ENCODE measurements around the gene SPATA32. TPM values are rescaled to one million over a fixed set of nuclear protein-coding genes. Genes with fewer than 3 reads are reported as not detected.

The SPATA32 gene
- total RNA-seq, 2 experiments from 2014 or later = 0.20 to 0.27 TPM

DNA sequence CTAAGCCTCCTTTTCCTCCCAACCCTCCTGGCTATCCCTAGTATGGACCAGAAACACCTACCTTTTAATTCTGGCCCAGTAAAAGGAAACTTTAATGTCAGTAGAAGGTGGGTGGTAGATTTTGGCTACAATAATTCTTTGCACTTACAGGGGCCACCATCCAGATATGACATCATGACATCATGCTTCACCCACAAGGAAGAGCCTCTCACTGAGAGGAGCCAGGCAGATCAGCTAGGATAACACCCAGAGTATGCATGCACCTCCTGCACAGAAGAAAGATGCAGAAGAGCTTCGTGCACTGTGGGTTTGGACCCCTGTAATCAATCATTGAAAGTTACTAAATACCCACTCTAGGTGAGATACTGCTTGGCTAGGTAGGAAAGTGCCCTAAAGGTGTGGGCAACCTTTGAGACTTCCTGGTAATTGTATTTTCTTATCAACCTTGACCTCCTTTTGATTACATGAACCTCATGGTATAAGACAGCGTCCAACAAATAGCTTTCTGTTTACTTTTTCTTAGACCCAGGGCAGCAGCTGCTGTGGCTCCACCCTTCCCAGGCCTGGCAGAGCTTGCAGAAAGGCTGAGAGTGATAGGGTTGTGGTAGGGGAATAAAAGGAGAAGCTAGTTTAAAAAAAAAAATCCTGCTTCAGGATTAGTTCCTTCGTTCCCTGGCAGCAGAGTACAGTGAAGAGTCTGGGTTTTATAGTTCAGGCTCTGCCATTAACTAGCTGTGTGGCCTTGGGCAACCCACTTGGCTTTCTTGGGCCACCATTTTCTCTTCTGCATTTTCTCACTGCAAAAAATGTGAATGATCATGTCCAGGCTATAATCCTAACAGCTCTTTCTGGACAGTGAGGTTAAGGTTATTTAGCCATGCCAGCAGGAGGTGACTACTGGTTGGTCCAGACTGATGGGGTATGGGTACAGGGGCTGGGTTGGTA, 48.8 kb upstream of the SPATA32 start:
- TF ChIP-seq, protein P1, sequence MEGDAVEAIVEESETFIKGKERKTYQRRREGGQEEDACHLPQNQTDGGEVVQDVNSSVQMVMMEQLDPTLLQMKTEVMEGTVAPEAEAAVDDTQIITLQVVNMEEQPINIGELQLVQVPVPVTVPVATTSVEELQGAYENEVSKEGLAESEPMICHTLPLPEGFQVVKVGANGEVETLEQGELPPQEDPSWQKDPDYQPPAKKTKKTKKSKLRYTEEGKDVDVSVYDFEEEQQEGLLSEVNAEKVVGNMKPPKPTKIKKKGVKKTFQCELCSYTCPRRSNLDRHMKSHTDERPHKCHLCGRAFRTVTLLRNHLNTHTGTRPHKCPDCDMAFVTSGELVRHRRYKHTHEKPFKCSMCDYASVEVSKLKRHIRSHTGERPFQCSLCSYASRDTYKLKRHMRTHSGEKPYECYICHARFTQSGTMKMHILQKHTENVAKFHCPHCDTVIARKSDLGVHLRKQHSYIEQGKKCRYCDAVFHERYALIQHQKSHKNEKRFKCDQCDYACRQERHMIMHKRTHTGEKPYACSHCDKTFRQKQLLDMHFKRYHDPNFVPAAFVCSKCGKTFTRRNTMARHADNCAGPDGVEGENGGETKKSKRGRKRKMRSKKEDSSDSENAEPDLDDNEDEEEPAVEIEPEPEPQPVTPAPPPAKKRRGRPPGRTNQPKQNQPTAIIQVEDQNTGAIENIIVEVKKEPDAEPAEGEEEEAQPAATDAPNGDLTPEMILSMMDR (IDR thresholded peaks at IDR 0.05) = no peak
- Mint-ChIP-seq H3K4me1 (ENCODE audit: low read depth) (peaks cover 90% of the 10 kb centered on the region), H3K27me3 (no peaks in the 10 kb centered on the region), H3K4me3 (peak overlapping the region; percentile 85), H3K9me3 (no peaks in the 10 kb centered on the region), H3K36me3 (ENCODE audit: low read depth) (peaks cover 36% of the 10 kb centered on the region), H3K27ac (peak overlapping the region; percentile 82)
- no peaks in the 10 kb centered on the region for H3K27me3 ChIP-seq (ENCODE audit: control insufficient read depth in 1 of 2, insufficient read depth in 2 of 2, low read length in 2 of 2)
- intact Hi-C loops (cut with DNase I, micrococcal nuclease) = no loop called here
- POLR2A ChIA-PET = interaction anchor here (1.1 to 3.5 kb wide), 7 partner anchors 8 to 85 kb away, joined by 3 to 23 read pairs (median 15); no protein-coding TSS in a partner anchor
- H3K4me3 ChIP-seq (ENCODE audit: low read length) = no peak overlapping the region
- DNase-seq (no peak), ATAC-seq (ENCODE audit: poor library complexity) (no peak)
- peak overlapping the region; percentile 84 to 85 for H3K27ac ChIP-seq (ENCODE audit: low read depth in 1 of 2, low read length in 2 of 2)
- CTCF ChIA-PET = interaction anchor here (0.7 to 3.2 kb wide), 5 partner anchors 12 to 710 kb away, joined by 3 to 21 read pairs (median 5); partner anchors contain the start of gene ACBD4
- H3K9me3 ChIP-seq (ENCODE audit: control insufficient read depth in 1 of 2, insufficient read depth in 1 of 2, low read length in 2 of 2) = no peaks in the 10 kb centered on the region
- H3K36me3 ChIP-seq (ENCODE audit: insufficient read depth, low read length) = peaks cover 33% of the 10 kb centered on the region
- peaks cover 95% of the 10 kb centered on the region for H3K4me1 ChIP-seq (ENCODE audit: insufficient read depth, low read length)

DNA sequence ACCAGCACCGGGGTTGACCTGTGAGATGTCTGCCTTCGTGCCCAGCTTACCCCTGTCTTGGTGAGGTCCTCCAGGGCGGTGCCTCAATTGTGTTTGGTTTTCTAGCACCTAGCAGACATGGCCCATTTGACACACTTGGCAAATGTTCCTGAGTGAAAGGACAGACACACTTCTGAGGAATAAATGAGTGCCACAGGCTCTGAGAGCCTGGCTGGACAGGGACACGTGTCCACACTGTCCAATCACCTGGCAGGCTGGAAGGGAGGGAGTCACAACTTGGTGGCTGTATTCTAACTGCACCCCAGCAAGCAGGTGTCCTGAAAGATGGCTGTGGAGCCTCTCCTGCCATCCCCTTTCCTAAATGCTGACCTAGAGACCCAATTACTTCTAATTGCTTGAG, 47.5 kb upstream of the SPATA32 start:
- ChIA-PET POLR2A (interaction anchor here (4.6 kb wide), 1 partner anchor 7 kb away, joined by 32 read pairs; the partner anchor contains the start of gene MAP3K14), CTCF (interaction anchor here (1.3 kb wide), 1 partner anchor 8 kb away, joined by 4 read pairs; the partner anchor contains the start of gene MAP3K14)
- Histone ChIP-seq H3K36me3 (ENCODE audit: insufficient read depth, low read length) (peaks cover 35% of the 10 kb centered on the region), H3K27ac (ENCODE audit: low read depth in 1 of 2, low read length in 2 of 2) (no peak overlapping the region), H3K27me3 (ENCODE audit: control insufficient read depth in 1 of 2, insufficient read depth in 2 of 2, low read length in 2 of 2) (no peaks in the 10 kb centered on the region), H3K4me1 (ENCODE audit: insufficient read depth, low read length) (peaks cover 86% of the 10 kb centered on the region), H3K9me3 (ENCODE audit: control insufficient read depth in 1 of 2, insufficient read depth in 1 of 2, low read length in 2 of 2) (no peaks in the 10 kb centered on the region), H3K4me3 (ENCODE audit: low read length) (no peak overlapping the region)
- Mint-ChIP-seq H3K4me3 (no peak overlapping the region), H3K27me3 (no peaks in the 10 kb centered on the region), H3K27ac (peak overlapping the region; percentile 82), H3K9me3 (no peaks in the 10 kb centered on the region), H3K36me3 (ENCODE audit: low read depth) (peaks cover 40% of the 10 kb centered on the region), H3K4me1 (ENCODE audit: low read depth) (peaks cover 85% of the 10 kb centered on the region)
- intact Hi-C loops (cut with DNase I, micrococcal nuclease) = no loop called here
- DNase-seq = no peak
- TF ChIP-seq, protein P1 (IDR thresholded peaks at IDR 0.05) = no peak
- no peak for ATAC-seq (ENCODE audit: poor library complexity)

DNA sequence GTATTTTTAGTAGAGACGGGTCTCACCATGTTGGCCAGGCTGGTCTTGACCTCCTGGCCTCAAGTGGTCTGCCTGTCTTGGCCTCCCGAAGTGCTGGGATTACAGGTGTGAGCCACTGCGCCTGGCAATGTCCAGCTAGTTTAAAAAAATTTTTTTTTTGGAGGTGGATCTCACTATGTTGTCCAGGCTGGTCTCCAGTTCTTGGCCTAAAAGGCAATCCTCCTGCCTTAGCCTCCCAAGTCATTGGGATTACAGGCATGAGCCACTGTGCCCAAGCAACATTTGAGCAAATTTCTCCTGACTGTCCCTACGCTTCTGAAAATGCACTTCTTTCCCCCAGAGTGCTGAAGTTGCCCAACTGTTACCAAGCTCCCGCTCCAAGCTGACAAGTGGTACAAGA, 46.9 kb upstream of the SPATA32 start:
- TF ChIP-seq, protein P1 (IDR thresholded peaks at IDR 0.05) = no peak
- CTCF ChIA-PET = interaction anchor here (1.3 to 3.1 kb wide), 2 partner anchors 8 to 31 kb away, joined by 4 to 17 read pairs; partner anchors contain the start of gene MAP3K14
- intact Hi-C loops (cut with DNase I, micrococcal nuclease) = no loop called here
- DNase-seq = no peak
- no peak for ATAC-seq (ENCODE audit: poor library complexity)
- H3K9me3 Mint-ChIP-seq = no peaks in the 10 kb centered on the region
- Histone ChIP-seq H3K4me3 (ENCODE audit: low read length) (no peak overlapping the region), H3K36me3 (ENCODE audit: insufficient read depth, low read length) (peaks cover 35% of the 10 kb centered on the region), H3K27ac (ENCODE audit: low read depth in 1 of 2, low read length in 2 of 2) (no peak overlapping the region), H3K4me1 (ENCODE audit: insufficient read depth, low read length) (peaks cover 84% of the 10 kb centered on the region), H3K27me3 (ENCODE audit: control insufficient read depth in 1 of 2, insufficient read depth in 2 of 2, low read length in 2 of 2) (no peaks in the 10 kb centered on the region), H3K9me3 (ENCODE audit: control insufficient read depth in 1 of 2, insufficient read depth in 1 of 2, low read length in 2 of 2) (no peaks in the 10 kb centered on the region)
- POLR2A ChIA-PET = interaction anchor here (4.6 kb wide), 1 partner anchor 8 kb away, joined by 32 read pairs; the partner anchor contains the start of gene MAP3K14
- peak overlapping the region; percentile 82 for H3K27ac Mint-ChIP-seq
- H3K4me3 Mint-ChIP-seq = no peak overlapping the region
- H3K4me1 Mint-ChIP-seq (ENCODE audit: low read depth) = peaks cover 84% of the 10 kb centered on the region
- peaks cover 43% of the 10 kb centered on the region for H3K36me3 Mint-ChIP-seq (ENCODE audit: low read depth)
- no peaks in the 10 kb centered on the region for H3K27me3 Mint-ChIP-seq

Data from CD4-positive, alpha-beta T cell (primary cell).